B cell (primary cell): Measurements from ENCODE around the gene DPH1. TPM values are rescaled to one million over a fixed set of nuclear protein-coding genes. Genes with fewer than 3 reads are reported as not detected.

ENCODE experiments used
- ATAC-seq: fragments of 200-7000 bp; cut with Tn5 transposase; one replicate; pipeline ENCODE4 v1.10.0; 2021; ENCODE audit warnings: low read depth, mild to moderate bottlenecking, moderate number of reproducible peaks, moderate library complexity
- CTCF ChIA-PET: fragments of 350-600 bp; sonication (Branson Sonifier 250); formaldehyde crosslinking; loops from one replicate; lab custom pipeline; 2021; ENCODE audit warnings: antibody characterized with exemption, inconsistent platforms; lab: Charles Lee
- POLR2A ChIA-PET: fragments of 350-600 bp; sonication (Branson Sonifier 250); formaldehyde crosslinking; loops from one replicate; lab custom pipeline; 2021; ENCODE audit warnings: antibody characterized with exemption; lab: Charles Lee
- DNase-seq: peaks from one replicate; pipeline ENCODE4 v3.0.0; 2013
- H2AFZ ChIP-seq: 2 replicates; pipeline ENCODE4 v1.6.1; 2012; ENCODE audit warnings: mild to moderate bottlenecking, low read depth, low read length; ENCODE audit not compliant: insufficient read depth, poor library complexity, severe bottlenecking
- H3K27ac ChIP-seq, 2 donors: 1 replicate in 1 of 2; 2 replicates in 1 of 2; pipeline ENCODE4 v1.5.1; 2012 to 2013; ENCODE audit warnings: low read length in 2 of 2, mild to moderate bottlenecking in 2 of 2, moderate library complexity in 1 of 2
- H3K27me3 ChIP-seq, 4 experiments: fragments of 200-600 bp in 1 of 4; sonication (generic) in 1 of 4; replicated peaks in 1 of 4; 1 replicate in 2 of 4; 2 replicates in 2 of 4; pipeline versions ENCODE4 v1.6.1 to v1.7.0; 2013 to 2016; ENCODE audit warnings: low read length in 3 of 4, mild to moderate bottlenecking in 2 of 4, mixed read lengths in 1 of 4, moderate library complexity in 1 of 4; ENCODE audit not compliant: insufficient read depth in 4 of 4, control insufficient read depth in 3 of 4; ENCODE audit errors: control extremely low read depth in 1 of 4
- H3K36me3 ChIP-seq, 2 experiments: replicated peaks in 1 of 2; 1 replicate in 1 of 2; 2 replicates in 1 of 2; pipeline versions ENCODE4 v1.6.1 to v1.7.1; 2013; ENCODE audit warnings: low read length in 1 of 2; ENCODE audit not compliant: insufficient read depth in 2 of 2, control insufficient read depth in 1 of 2; ENCODE audit errors: control extremely low read depth in 1 of 2, extremely low read depth in 1 of 2
- H3K4me1 ChIP-seq, 2 donors: fragments of 200-600 bp in 1 of 2; sonication (generic) in 1 of 2; 1 replicate in 1 of 2; 2 replicates in 1 of 2; pipeline versions ENCODE4 v1.5.1 to v1.6.1; 2013 to 2017; ENCODE audit warnings: low read length in 2 of 2; ENCODE audit not compliant: control insufficient read depth in 2 of 2, insufficient read depth in 2 of 2
- H3K4me2 ChIP-seq: replicated peaks from 2 replicates; pipeline ENCODE3; 2012; ENCODE audit warnings: mild to moderate bottlenecking, low read depth, low read length; ENCODE audit not compliant: poor library complexity, severe bottlenecking
- H3K4me3 ChIP-seq, 5 experiments: fragments of 200-600 bp in 1 of 5; sonication (generic) in 1 of 5; 1 replicate in 3 of 5; 2 replicates in 2 of 5; pipeline versions ENCODE4 v1.5.1 to v1.7.0; 2011 to 2016; ENCODE audit warnings: low read length in 4 of 5, mild to moderate bottlenecking in 4 of 5, low read depth in 2 of 5, control low read depth in 1 of 5, moderate library complexity in 1 of 5; ENCODE audit not compliant: insufficient read depth in 1 of 5; ENCODE audit errors: control extremely low read depth in 1 of 5, extremely low read depth in 1 of 5
- H3K79me2 ChIP-seq: fragments of 200-600 bp; sonication (generic); one replicate; pipeline ENCODE4 v1.6.0; 2016; ENCODE audit warnings: low read length; ENCODE audit not compliant: control insufficient read depth, insufficient read depth
- H3K9ac ChIP-seq: fragments of 200-600 bp; sonication (generic); 2 replicates; pipeline ENCODE4 v1.6.1; 2017; ENCODE audit warnings: mild to moderate bottlenecking, low read length, moderate library complexity
- H3K9me3 ChIP-seq, 3 donors: one replicate each; pipeline versions ENCODE4 v1.6.1 to v1.7.1; 2013; ENCODE audit warnings: low read length in 2 of 3; ENCODE audit not compliant: control insufficient read depth in 2 of 3, insufficient read depth in 1 of 3; ENCODE audit errors: control extremely low read depth in 1 of 3
- H4K20me1 ChIP-seq: 2 replicates; pipeline ENCODE4 v1.6.0; 2012; ENCODE audit warnings: mild to moderate bottlenecking, low read length; ENCODE audit not compliant: insufficient read depth, control insufficient read depth, poor library complexity, severe bottlenecking
- H3K27ac Mint-ChIP-seq: one replicate; pipeline ENCODE4 v1.8.0; 2021; ENCODE audit warnings: mixed read lengths
- H3K27me3 Mint-ChIP-seq: one replicate; pipeline ENCODE4 v1.8.0; 2021; ENCODE audit warnings: mixed read lengths
- H3K4me1 Mint-ChIP-seq: one replicate; pipeline ENCODE4 v1.8.0; 2021; ENCODE audit warnings: mixed read lengths
- H3K4me3 Mint-ChIP-seq: one replicate; pipeline ENCODE4 v1.8.0; 2021; ENCODE audit warnings: mixed read lengths
- H3K9me3 Mint-ChIP-seq: one replicate; pipeline ENCODE4 v1.8.0; 2022; ENCODE audit warnings: mixed read lengths; ENCODE audit not compliant: insufficient read depth
- CTCF ChIP-seq: fragments of 200-600 bp; IDR thresholded peaks from one replicate; pipeline ENCODE4 v1.8.0; 2022; ENCODE audit warnings: antibody characterized with exemption, mild to moderate bottlenecking
- EZH2 ChIP-seq: IDR thresholded peaks from 2 replicates; pipeline ENCODE4 v1.6.1; 2012; ENCODE audit warnings: borderline replicate concordance, low read depth, mild to moderate bottlenecking, moderate library complexity, low read length; ENCODE audit not compliant: insufficient read depth, poor library complexity, severe bottlenecking
- WGBS: methylation state at CpG from one replicate; pipeline ENCODE4 v1.1.5; 2013; ENCODE audit warnings: missing lambda C conversion rate; ENCODE audit not compliant: insufficient coverage; 5-methylcytosine and 5-hydroxymethylcytosine counted together
- intact Hi-C: fragments of 100-400 bp; cut with micrococcal nuclease; formaldehyde crosslinking; loops from one replicate; pipeline ENCODE4 v1.10.0; 2022
- polyA plus RNA-seq: library from polyadenylated mRNA; depleted of rRNA; stranded (reverse); fragments of >200 nt; gene quantifications from 2 replicates; pipeline ENCODE4 v1.2.3, GENCODE V29; 2012
- total RNA-seq, 2 donors: library from RNA; stranded (reverse); fragments of 120-200 nt in 1 of 2; gene quantifications; 1 replicate in 1 of 2; 2 replicates in 1 of 2; pipeline versions ENCODE4 v1.2.3 to v1.2.4, GENCODE V29; 2013 to 2022

DPH1 gene
- total and polyA plus RNA-seq, 2 donors (not counting 1 experiment from before 2014, with no cell fraction given), result 83.6 to 105 TPM

GRCh38 chr17:2077040-2077439 is 47.1 kb downstream of the DPH1 start:
- H3K9me3 Mint-ChIP-seq, result no peaks in the 10 kb centered on the region
- Histone ChIP-seq H3K79me2 (no peaks in the 10 kb centered on the region), H3K4me3 (no peak overlapping the region), H3K36me3 (peaks cover 0 to 22% of the 10 kb centered on the region in 2 experiments), H3K27ac (no peak overlapping the region), H3K27me3 (no peaks in the 10 kb centered on the region), H4K20me1 (no peaks in the 10 kb centered on the region), H3K9me3 (no peaks in the 10 kb centered on the region), H3K4me2 (no peak overlapping the region), H2AFZ (no peak overlapping the region), H3K9ac (no peak overlapping the region), H3K4me1 (peaks cover 12 to 13% of the 10 kb centered on the region in 2 donors)
- ATAC-seq (no peak), DNase-seq (no peak)
- peaks cover 6% of the 10 kb centered on the region for H3K4me1 Mint-ChIP-seq
- H3K27me3 Mint-ChIP-seq, result no peaks in the 10 kb centered on the region
- POLR2A ChIA-PET, result no interaction called here
- 100% methylated on average over 8 of the region's 8 CpGs for WGBS
- intact Hi-C loops, result no loop called here
- TF ChIP-seq CTCF (no peak), EZH2 (no peak)
- CTCF ChIA-PET, result interaction anchor here (1.0 kb wide), 1 partner anchor 22 kb away, joined by 3 read pairs; the partner anchor contains the start of gene HIC1
- no peak overlapping the region for H3K27ac Mint-ChIP-seq
- H3K4me3 Mint-ChIP-seq, result no peak overlapping the region

GRCh38 chr17:2081564-2081963 is 51.6 kb downstream of the DPH1 start:
- POLR2A ChIA-PET, result no interaction called here
- no peak overlapping the region for H3K27ac ChIP-seq
- intact Hi-C loops, result loop anchor here (10.0 kb wide), 1 partner anchor 53 kb away; no protein-coding TSS in a partner anchor
- CTCF ChIA-PET, result no interaction called here
- no peak overlapping the region for H3K9ac ChIP-seq
- peaks cover 27% of the 10 kb centered on the region for H3K4me1 Mint-ChIP-seq
- WGBS, result 91% methylated on average over 9 of the region's 9 CpGs
- no peaks in the 10 kb centered on the region for H4K20me1 ChIP-seq
- H2AFZ ChIP-seq, result no peak overlapping the region
- peaks cover 10 to 23% of the 10 kb centered on the region in 2 donors for H3K4me1 ChIP-seq
- H3K27ac Mint-ChIP-seq, result no peak overlapping the region
- no peaks in the 10 kb centered on the region for H3K27me3 ChIP-seq
- peaks cover 0 to 34% of the 10 kb centered on the region in 2 experiments for H3K36me3 ChIP-seq
- no peak for TF ChIP-seq CTCF
- TF ChIP-seq EZH2, result no peak
- H3K4me3 Mint-ChIP-seq, result no peak overlapping the region
- no peaks in the 10 kb centered on the region for H3K27me3 Mint-ChIP-seq
- ATAC-seq (no peak), DNase-seq (no peak)
- no peaks in the 10 kb centered on the region for H3K9me3 ChIP-seq
- no peaks in the 10 kb centered on the region for H3K79me2 ChIP-seq
- no peak overlapping the region for H3K4me2 ChIP-seq
- no peaks in the 10 kb centered on the region for H3K9me3 Mint-ChIP-seq
- no peak overlapping the region for H3K4me3 ChIP-seq
